ENCODE results near the gene ACAP2.

Gene ACAP2

DNA sequence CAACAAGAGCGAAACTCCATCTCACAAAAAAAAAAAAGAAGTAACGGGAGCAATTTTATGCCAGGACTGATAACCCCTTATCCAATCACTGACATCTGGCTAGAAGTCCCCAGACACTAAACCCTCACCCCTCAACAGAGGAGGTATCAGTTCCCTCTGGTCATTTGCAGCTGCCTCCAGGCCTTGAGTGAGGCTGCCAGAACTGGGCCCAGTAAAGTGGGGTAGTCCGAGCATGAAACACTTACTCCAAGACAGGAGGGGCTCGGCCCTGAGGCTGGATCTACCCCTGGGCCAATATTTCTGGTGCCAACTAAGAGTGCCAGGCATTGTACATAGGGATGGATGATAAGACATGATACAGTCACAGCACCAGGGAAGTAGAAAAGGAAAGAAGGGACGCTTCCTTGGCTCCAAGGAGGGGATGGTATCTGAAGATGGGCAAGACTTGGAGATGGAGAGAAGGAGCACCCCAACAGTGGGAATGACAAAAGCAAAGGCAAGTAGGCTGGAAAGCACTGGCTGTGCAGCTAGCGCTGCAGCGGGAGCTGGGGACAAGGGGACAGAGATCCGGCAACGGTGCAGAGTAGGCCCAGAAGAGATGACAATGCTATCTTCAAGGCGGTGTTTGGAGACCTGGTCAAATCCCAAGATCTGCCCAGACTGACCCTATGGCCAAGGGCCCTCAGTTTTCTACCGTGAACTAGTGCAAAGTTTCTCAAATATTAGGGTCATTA, 174.1 kb downstream of the ACAP2 start:
- DNase-seq (ENCODE audit: low spot score in 2 of 2) (no peak), ATAC-seq (no peak)
- Mint-ChIP-seq H3K27ac (peak overlapping the region; percentile 74), H3K9me3 (no peaks in the 10 kb centered on the region), H3K4me1 (peaks cover 30% of the 10 kb centered on the region), H3K4me3 (peak overlapping the region; percentile 77), H3K36me3 (peaks cover 22% of the 10 kb centered on the region)

DNA sequence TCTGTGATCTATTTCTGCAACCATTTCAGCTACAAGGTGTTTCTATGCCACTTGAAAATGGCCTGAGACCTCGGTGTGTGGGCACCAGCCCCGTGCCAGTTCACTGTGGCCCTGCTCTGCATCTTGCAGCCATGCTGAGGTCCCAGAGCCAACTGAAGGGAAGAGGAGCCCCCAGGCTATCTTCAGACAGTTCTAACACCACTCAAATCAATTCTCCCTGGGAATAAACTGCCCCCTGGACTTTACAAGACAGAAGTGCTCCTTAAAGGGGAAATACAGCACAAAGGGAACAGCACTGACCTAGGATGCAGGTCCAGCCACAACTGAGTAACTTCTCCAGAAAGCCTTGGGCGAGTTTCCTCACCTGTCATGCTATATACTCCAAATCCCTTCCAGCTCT, 175.7 kb downstream of the ACAP2 start:
- no peak for DNase-seq (ENCODE audit: low spot score in 2 of 2)
- H3K4me3 Mint-ChIP-seq = no peak overlapping the region
- H3K9me3 Mint-ChIP-seq = no peaks in the 10 kb centered on the region
- no peak for ATAC-seq
- H3K36me3 Mint-ChIP-seq = peaks cover 20% of the 10 kb centered on the region
- H3K4me1 Mint-ChIP-seq = peaks cover 28% of the 10 kb centered on the region
- no peak overlapping the region for H3K27ac Mint-ChIP-seq

DNA sequence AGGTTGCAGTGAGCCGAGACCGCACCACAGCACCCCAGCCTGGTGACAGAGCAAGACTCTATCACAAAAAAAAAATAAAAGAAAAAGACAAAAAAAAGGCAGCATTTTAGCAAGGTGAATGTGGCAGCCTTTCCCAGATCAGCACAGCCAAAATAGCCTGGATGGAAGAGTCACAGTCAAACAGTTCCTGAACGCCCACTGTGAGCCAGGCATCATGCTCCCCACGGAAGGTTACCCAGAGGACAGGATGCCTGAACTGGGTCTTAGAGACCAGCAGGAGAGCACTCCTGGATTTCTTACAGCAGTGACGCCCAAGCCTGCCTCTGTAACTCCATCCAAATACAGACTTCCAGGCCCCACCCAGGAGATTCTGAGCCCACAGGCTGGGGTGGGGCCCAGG, 176.4 kb downstream of the ACAP2 start:
- ATAC-seq (no peak), DNase-seq (ENCODE audit: low spot score in 2 of 2) (peak in 1 of 2 donors; percentile 36)
- peaks cover 14% of the 10 kb centered on the region for H3K36me3 Mint-ChIP-seq
- peaks cover 23% of the 10 kb centered on the region for H3K4me1 Mint-ChIP-seq
- no peak overlapping the region for H3K27ac Mint-ChIP-seq
- H3K4me3 Mint-ChIP-seq = no peak overlapping the region
- no peaks in the 10 kb centered on the region for H3K9me3 Mint-ChIP-seq

DNA sequence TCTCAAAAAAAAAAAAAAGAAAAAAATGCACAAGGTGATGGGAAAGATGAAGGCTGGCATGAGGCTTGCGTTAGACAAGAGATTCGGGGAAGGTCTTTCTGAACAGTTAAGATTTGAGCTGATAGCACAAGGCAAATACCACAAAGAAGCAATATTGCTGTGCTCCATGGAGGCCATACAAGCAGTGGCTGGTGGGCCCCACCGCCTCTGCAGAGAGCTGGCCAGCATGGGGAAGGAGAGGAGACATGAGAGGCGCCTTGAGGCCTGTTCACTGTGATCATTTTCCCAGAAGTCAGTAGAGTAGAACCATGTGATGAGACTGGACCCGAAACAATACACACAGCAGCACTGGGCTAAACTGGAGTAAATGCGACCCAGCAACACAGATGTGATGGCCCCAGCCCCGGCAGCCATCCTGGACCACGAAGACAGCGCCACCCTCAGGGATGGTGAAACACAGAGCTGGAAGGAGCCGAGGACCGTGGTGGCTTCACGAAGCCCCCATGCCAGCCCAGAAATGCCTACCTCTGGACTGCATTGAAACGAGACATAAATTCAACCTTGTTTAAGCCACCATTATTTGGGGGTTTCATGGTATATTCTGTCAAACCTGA, 177.3 kb downstream of the ACAP2 start:
- peak in 1 of 2 donors; percentile 44 for DNase-seq (ENCODE audit: low spot score in 2 of 2)
- Mint-ChIP-seq H3K4me3 (no peak overlapping the region), H3K4me1 (peaks cover 32% of the 10 kb centered on the region), H3K9me3 (no peaks in the 10 kb centered on the region), H3K27ac (no peak overlapping the region), H3K36me3 (peaks cover 12% of the 10 kb centered on the region)
- ATAC-seq = no peak

DNA sequence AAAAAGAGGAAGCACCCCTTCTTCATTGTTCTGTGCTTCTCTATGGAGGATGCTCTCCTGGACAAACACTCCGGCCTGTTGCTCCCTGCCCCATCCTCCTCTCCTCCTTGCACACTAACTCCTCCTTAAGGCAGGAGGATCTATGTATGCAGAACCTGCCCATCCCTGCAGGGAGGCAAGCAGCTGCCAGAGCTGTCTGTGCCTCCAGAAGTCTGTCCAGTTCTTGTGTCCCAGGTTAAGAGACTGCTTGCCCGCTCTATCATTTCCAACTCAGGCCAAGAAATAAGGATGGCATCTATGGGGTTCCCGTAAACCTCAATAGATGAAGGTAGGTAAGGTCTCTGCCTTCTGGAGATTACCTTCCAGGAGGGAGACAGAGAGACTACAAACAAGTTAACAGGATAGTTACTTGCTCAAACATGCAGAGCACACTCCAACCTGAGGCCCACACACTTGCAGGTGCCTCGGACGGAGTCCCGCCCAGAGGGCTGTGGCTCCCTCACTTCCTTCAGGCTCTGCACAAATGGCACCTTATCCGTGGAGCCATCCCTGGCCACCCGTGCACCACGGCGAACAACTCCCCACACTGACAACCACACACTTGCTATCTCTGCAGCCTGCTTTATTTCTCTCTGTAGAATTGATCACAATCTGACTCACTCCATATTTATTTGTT, 178.8 kb downstream of the ACAP2 start:
- Mint-ChIP-seq H3K4me3 (no peak overlapping the region), H3K4me1 (peaks cover 22% of the 10 kb centered on the region), H3K27ac (no peak overlapping the region), H3K9me3 (no peaks in the 10 kb centered on the region), H3K36me3 (peaks cover 12% of the 10 kb centered on the region)
- DNase-seq (ENCODE audit: low spot score in 2 of 2) (peak in 1 of 2 donors; percentile 37), ATAC-seq (no peak)

DNA sequence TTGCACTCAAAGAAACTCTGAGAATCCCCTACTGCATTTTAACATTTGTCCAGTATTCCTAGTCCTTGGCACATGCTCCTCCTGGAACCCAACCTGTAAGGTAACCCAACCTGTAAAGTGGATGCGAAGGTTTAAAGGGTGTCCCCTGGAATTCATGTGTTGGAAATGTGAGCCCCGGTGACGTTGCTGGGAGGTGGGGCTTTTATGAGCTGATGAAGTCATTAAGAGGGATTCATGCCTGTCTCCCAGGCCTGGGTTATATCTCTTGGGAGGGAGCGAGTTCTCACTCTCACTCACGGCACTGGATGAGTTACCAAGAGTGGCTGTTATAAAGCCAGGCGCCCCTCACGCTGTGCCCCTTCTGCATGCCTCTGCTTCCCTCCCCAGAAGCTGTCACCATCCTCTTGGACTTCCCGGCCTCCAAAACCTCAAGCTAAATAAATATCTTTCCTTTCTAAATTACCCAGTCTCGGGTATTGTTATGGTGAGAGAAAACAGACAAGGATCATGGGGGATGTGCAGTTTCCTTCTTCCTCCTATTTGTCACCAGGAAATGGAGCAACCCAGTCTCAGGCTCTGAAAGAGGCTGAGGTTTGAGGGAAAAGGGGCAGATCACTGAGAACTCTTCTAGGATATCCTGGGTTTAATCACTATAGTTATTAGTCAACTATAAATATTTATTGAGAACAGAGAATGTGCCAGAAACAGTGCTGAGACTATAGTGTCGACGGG, 179.5 kb downstream of the ACAP2 start:
- H3K9me3 Mint-ChIP-seq = no peaks in the 10 kb centered on the region
- peak in 1 of 2 donors; percentile 41 for DNase-seq (ENCODE audit: low spot score in 2 of 2)

DNA sequence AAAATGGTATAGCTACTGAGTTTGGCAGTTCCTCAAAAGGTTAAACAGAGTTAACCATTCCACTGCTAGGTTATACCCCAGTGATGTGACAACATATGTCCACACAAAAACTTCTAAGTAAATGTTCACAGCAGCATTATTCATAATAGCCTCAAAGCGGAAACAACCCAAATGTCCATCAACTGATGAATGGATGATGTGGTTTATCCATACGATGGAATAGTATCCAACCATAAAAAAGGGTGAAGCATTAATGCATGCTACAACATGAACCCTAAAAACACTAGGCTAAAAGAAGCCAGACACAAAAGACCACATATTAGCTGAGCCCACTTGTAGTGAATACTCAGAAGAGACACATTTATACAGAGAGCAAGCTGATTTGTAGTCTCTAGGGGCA, 180.9 kb downstream of the ACAP2 start:
- H3K27ac Mint-ChIP-seq = no peak overlapping the region
- peaks cover 23% of the 10 kb centered on the region for H3K4me1 Mint-ChIP-seq
- no peak for DNase-seq (ENCODE audit: low spot score in 2 of 2)
- no peak overlapping the region for H3K4me3 Mint-ChIP-seq
- H3K9me3 Mint-ChIP-seq = no peaks in the 10 kb centered on the region
- H3K36me3 Mint-ChIP-seq = peaks cover 6% of the 10 kb centered on the region
- ATAC-seq = no peak

More for the DNA sequence above, 179.5 kb downstream of the ACAP2 start:
- Mint-ChIP-seq H3K4me3 (no peak overlapping the region), H3K27ac (no peak overlapping the region), H3K4me1 (peaks cover 19% of the 10 kb centered on the region), H3K36me3 (peaks cover 12% of the 10 kb centered on the region)
- no peak for ATAC-seq

DNA sequence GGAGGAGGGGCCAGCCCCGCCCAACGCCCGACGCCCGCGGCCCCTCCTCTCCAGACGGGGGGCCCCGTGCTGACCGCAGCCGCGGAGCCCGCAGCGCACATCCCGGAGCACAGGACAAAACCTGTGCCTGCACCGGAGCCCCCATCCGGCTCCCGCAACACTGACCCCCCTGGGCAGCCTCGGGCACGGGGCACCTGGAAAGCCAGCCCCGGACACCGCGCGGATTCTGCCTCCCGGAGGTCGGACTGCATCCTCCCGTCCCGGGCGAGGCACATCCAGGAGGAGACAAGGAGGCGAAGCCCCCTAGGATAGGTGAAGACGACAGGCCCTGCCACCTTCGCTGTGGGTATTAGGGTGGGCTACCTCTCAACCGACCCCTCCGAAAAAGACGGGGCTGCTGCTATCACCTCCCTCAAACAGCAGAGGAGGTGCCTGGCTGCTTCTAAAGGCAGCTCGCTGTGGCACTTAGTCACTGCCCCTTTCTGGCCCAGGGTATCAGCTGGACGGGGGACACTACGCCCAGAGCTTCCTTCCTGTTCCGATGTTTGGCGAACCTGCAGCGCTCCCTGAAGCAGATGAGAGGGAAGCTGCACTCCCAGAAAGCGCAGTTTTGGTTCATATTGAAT, 182.4 kb downstream of the ACAP2 start:
- Mint-ChIP-seq H3K4me3 (peak overlapping the region; percentile 73), H3K36me3 (peaks cover 5% of the 10 kb centered on the region), H3K9me3 (no peaks in the 10 kb centered on the region), H3K4me1 (peaks cover 23% of the 10 kb centered on the region), H3K27ac (peak overlapping the region; percentile 79)
- peak; percentile 48 for ATAC-seq
- DNase-seq (ENCODE audit: low spot score in 2 of 2) = no peak

DNA sequence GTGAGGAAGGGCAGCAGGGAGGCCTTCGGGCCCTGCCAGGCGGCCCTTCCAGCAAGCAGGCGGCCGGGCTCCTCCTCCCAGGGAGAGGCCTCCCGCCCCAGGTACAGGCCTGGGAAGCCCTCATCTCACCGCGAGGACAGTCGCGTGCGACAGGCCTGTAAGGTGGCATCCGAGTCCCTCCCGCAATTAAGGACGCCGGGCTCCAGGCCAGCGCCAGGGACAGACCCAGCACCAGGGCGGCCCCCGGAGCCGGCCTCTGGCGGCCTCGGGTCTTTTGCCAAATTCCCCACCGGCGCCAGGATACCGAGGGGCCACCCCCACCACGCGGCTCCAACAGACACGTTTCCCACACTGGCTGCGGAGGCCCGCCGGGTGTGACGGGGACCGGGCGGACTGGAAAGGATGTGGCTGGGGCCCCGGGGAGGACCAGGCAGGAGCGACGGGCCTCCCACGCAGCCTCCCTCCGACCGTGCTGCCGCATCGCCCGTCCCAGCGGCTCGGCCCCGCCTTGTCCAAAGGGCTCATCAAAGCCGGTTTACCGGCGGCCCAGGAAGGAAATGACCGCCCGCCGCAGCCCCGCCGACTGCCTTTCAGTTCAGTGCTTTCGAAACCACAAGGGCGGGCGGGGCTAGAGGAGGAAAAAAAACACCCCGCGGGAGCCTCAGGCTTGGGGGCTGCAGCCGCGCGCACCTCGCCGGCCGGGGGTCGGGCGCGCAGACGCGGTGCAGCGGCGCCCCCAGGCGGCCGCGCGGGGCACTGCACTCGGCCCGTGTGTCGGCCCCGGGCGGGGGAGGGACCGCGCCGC, 183.1 kb downstream of the ACAP2 start:
- peak; percentile 82 for ATAC-seq
- H3K27ac Mint-ChIP-seq = peak overlapping the region; percentile 79
- H3K36me3 Mint-ChIP-seq = no peaks in the 10 kb centered on the region
- H3K4me1 Mint-ChIP-seq = peaks cover 28% of the 10 kb centered on the region
- peak; percentile 95 to 97 for DNase-seq (ENCODE audit: low spot score in 2 of 2)
- H3K4me3 Mint-ChIP-seq = peak overlapping the region; percentile 73
- no peaks in the 10 kb centered on the region for H3K9me3 Mint-ChIP-seq

DNA sequence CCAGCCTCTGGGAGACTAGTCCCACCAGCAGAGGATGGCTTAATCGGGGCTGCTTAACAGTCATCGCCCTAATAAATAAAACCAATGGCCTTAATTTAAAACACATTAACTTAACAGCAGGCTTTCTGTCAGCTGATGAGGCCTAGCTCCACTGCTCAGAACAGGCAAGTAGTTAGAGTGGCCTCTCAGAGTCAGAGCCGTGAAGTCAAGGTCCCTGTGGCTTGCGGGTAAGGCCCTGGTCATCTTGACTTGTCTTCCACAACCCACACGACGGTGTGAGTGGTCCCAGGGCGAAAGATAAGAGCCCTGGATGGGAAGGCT, 183.7 kb downstream of the ACAP2 start:
- Mint-ChIP-seq H3K27ac (peak overlapping the region; percentile 79), H3K9me3 (no peaks in the 10 kb centered on the region), H3K36me3 (no peaks in the 10 kb centered on the region), H3K4me1 (peaks cover 32% of the 10 kb centered on the region), H3K4me3 (peak overlapping the region; percentile 73)
- ATAC-seq (peak; percentile 2), DNase-seq (ENCODE audit: low spot score in 2 of 2) (no peak)

DNA sequence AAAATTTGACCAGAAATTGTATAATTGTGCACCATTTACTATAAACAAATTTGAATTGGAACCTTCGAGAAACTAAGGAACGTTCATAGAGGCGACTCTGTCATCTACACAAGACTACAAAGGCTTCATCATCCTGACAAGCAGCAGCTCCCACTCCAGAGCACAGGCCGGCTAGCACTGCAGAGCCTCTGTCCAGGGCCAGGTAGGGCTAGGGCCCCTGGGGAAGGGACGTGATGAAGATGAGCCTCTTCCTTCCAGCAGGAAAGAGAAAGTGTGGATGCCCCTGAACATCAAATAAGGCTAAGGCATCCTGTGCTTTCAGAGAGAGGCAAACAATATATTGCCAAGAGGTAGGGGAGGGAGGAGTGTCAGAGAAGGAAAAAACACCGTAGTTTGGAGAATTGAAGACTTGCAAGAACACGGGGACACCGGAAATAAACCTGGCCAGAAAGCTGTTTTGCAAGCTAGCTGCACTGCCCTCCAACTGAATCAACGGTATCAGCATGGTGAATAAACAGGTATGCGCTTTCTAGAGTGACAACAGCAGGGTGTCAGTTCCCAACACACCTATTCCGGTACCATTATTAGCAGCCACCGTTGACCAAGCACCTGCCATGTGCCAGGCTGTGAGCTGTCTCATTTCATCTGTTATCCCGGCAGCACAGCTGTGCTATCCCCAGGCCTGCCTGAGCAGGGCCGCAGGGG, 184.2 kb downstream of the ACAP2 start:
- Mint-ChIP-seq H3K9me3 (no peaks in the 10 kb centered on the region), H3K36me3 (no peaks in the 10 kb centered on the region), H3K4me1 (peaks cover 32% of the 10 kb centered on the region), H3K27ac (peak overlapping the region; percentile 79), H3K4me3 (peak overlapping the region; percentile 73)
- DNase-seq (ENCODE audit: low spot score in 2 of 2) (peak in 1 of 2 donors; percentile 2), ATAC-seq (no peak)

DNA sequence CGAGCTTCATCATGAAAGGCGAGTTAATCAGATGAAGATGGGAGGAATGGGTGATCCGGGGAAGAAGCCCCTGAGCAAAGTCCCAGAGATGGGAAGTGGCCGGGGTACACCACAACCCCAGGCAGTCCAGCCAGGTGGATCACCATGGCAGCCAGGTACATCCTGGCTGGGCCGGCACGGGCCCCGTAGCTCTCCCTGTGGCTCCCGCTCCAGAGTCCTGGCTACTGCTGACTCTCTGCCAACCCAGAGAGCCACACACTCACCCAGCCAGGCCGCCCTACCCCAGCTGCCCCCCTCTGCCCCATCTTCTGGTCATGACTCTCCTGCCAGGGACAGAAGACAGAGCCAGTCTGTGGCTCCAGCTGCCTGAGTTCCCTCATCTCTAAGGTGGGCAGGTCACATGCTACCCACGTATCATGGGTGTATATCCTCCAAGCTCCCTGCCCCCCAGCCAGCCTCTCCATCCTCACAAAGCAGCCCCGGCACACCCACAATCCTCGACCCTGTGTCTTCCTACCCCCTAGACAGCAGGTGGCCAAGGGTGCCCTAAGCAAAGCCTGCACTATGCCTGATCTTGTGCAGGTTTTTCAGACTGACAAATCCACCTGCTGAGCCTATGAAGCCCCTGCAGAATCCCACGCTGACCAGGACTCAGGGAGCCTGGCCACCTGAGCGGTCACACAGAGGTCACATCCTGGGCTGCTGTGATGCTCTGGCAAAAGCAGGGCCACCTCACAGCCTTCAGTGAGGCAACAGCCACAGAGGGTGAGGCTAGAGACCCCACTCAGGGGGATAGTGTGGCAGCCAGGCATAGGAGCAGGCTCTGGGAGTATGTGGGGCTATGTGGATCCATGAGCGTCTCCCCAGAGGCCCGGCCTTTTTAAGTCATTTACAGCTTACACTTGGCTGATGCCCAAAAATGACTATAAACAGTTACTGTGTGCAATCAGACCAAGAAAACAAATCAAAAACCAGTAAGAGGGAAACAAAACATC, 185.1 kb downstream of the ACAP2 start:
- ATAC-seq = no peak
- Mint-ChIP-seq H3K36me3 (no peaks in the 10 kb centered on the region), H3K27ac (peak overlapping the region; percentile 79), H3K4me1 (peaks cover 32% of the 10 kb centered on the region), H3K4me3 (peak overlapping the region; percentile 73), H3K9me3 (no peaks in the 10 kb centered on the region)
- peak; percentile 1 to 49 for DNase-seq (ENCODE audit: low spot score in 2 of 2)

Measured in stimulated activated effector memory CD8-positive, alpha-beta T cell treated with anti-CD3 and anti-CD28 coated beads, Interleukin-12 subunit alpha, Interleukin-12 subunit beta, amount 100 ng/mL, for 72 hours (primary cell).